HEK293 (cell line): ENCODE results near the gene ATP1B2.

ENCODE experiments used
- GLI2 ChIP-seq: fragments of 450-650 bp; formaldehyde crosslinking; IDR thresholded peaks from 2 replicates; pipeline ENCODE4; 2017; ENCODE audit warnings: missing biosample characterization, missing genetic modification characterization, low read depth, borderline replicate concordance
- KLF16 ChIP-seq: fragments of 450-650 bp; formaldehyde crosslinking; IDR thresholded peaks from 2 replicates; pipeline ENCODE4 v1.5.1; 2017; ENCODE audit warnings: missing biosample characterization, missing genetic modification characterization
- KLF8 ChIP-seq: fragments of 450-650 bp; formaldehyde crosslinking; IDR thresholded peaks from 2 replicates; pipeline ENCODE4 v1.5.1; 2016; ENCODE audit warnings: missing biosample characterization, missing genetic modification characterization
- OVOL3 ChIP-seq: fragments of 450-650 bp; formaldehyde crosslinking; IDR thresholded peaks from 2 replicates; pipeline ENCODE4 v1.5.1; 2016; ENCODE audit warnings: missing biosample characterization, missing genetic modification characterization
- SP3 ChIP-seq: fragments of 450-650 bp; formaldehyde crosslinking; IDR thresholded peaks from 2 replicates; pipeline ENCODE4 v1.5.1; 2016; ENCODE audit warnings: missing biosample characterization, missing genetic modification characterization
- TCF7L2 ChIP-seq: IDR thresholded peaks from 2 replicates; pipeline ENCODE4 v1.6.1; 2011; ENCODE audit warnings: low read depth, mild to moderate bottlenecking, inconsistent platforms, low read length, moderate library complexity, borderline replicate concordance
- WT1 ChIP-seq: fragments of 450-650 bp; formaldehyde crosslinking; IDR thresholded peaks from 2 replicates; pipeline ENCODE4 v1.5.1; 2016; ENCODE audit warnings: missing biosample characterization, missing genetic modification characterization
- ZBTB1 ChIP-seq: fragments of 450-650 bp; formaldehyde crosslinking; IDR thresholded peaks from 2 replicates; pipeline ENCODE4 v1.5.1; 2016; ENCODE audit warnings: missing biosample characterization, missing genetic modification characterization
- ZBTB20 ChIP-seq: fragments of 450-650 bp; formaldehyde crosslinking; IDR thresholded peaks from 2 replicates; pipeline ENCODE4 v1.5.1; 2016; ENCODE audit warnings: missing biosample characterization, missing genetic modification characterization
- ZBTB8A ChIP-seq: fragments of 450-650 bp; formaldehyde crosslinking; IDR thresholded peaks from 2 replicates; pipeline ENCODE4 v1.5.1; 2016; ENCODE audit warnings: missing biosample characterization, missing genetic modification characterization
- ZFHX2 ChIP-seq: fragments of 450-650 bp; formaldehyde crosslinking; conservative IDR thresholded peaks from 2 replicates; pipeline ENCODE4 v1.5.1; 2016; ENCODE audit warnings: missing biosample characterization, missing genetic modification characterization
- ZFP3 ChIP-seq: fragments of 450-650 bp; formaldehyde crosslinking; IDR thresholded peaks from 2 replicates; pipeline ENCODE4 v1.5.1; 2016; ENCODE audit warnings: low read depth, missing biosample characterization, missing genetic modification characterization
- ZNF16 ChIP-seq: fragments of 450-650 bp; formaldehyde crosslinking; IDR thresholded peaks from 2 replicates; pipeline ENCODE4 v1.5.1; 2016; ENCODE audit warnings: low read depth, missing biosample characterization, missing genetic modification characterization
- ZNF23 ChIP-seq: fragments of 450-650 bp; formaldehyde crosslinking; IDR thresholded peaks from 2 replicates; pipeline ENCODE4 v1.5.1; 2016; ENCODE audit warnings: missing biosample characterization, missing genetic modification characterization, borderline replicate concordance
- ZNF830 ChIP-seq: fragments of 450-650 bp; IDR thresholded peaks from 2 replicates; pipeline ENCODE4 v1.5.0; 2018; ENCODE audit warnings: missing biosample characterization, missing genetic modification characterization, low read depth, mild to moderate bottlenecking, moderate library complexity
- ZSCAN23 ChIP-seq: fragments of 450-650 bp; formaldehyde crosslinking; IDR thresholded peaks from 2 replicates; pipeline ENCODE4 v1.5.1; 2016; ENCODE audit warnings: missing biosample characterization, missing genetic modification characterization
- TF ChIP-seq, protein P1 (sequence below): fragments of 450-650 bp; formaldehyde crosslinking; IDR thresholded peaks from 2 replicates; pipeline ENCODE4 v1.5.1; 2016; ENCODE audit warnings: missing biosample characterization, missing genetic modification characterization
- TF ChIP-seq, protein P2 (sequence below): fragments of 450-650 bp; formaldehyde crosslinking; IDR thresholded peaks from 2 replicates; pipeline ENCODE4 v1.5.1; 2016; ENCODE audit warnings: missing biosample characterization, missing genetic modification characterization, borderline replicate concordance
- TF ChIP-seq, protein P3 (sequence below): fragments of 450-650 bp; formaldehyde crosslinking; optimal IDR thresholded peaks from 2 replicates; pipeline ENCODE3; 2016; ENCODE audit warnings: missing biosample characterization, mild to moderate bottlenecking, missing genetic modification characterization
- TF ChIP-seq, protein P4 (sequence below): fragments of 450-650 bp; formaldehyde crosslinking; conservative IDR thresholded peaks from 2 replicates; pipeline ENCODE4 v1.5.1; 2016; ENCODE audit warnings: low read depth, missing biosample characterization, missing genetic modification characterization
- TF ChIP-seq, protein P5 (sequence below): fragments of 450-650 bp; formaldehyde crosslinking; IDR thresholded peaks from 2 replicates; pipeline ENCODE4 v1.5.1; 2016; ENCODE audit warnings: missing biosample characterization, missing genetic modification characterization
- TF ChIP-seq, protein P6 (sequence below): fragments of 450-650 bp; formaldehyde crosslinking; IDR thresholded peaks from 2 replicates; pipeline ENCODE4 v1.5.1; 2017; ENCODE audit warnings: missing biosample characterization, missing genetic modification characterization

The ATP1B2 gene

DNA sequence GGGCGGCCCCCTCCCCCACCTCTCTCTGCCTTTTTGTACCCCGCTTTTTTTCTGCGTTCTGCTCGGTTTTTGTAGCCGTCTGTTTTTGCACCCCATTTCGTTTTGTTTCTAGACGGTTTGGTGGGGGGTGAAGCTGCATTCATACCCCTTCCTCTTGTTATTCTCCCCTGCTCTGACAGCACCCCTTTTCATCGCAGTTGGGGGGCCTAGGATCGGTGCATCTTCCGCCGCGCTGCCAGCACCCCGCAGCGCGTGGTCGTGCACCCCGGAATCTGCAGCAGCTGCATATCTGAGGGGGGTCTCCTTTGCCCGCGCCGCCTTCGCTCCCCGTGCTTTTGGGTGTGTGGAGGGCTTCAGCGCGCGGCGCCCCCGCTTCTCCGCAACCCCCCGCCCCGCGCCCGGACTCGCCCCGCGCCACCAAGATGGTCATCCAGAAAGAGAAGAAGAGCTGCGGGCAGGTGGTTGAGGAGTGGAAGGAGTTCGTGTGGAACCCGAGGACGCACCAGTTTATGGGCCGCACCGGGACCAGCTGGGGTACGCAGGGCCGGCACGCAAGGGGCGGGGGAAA lies 455 bp downstream of the ATP1B2 start (continued):
- TF ChIP-seq, protein P1, sequence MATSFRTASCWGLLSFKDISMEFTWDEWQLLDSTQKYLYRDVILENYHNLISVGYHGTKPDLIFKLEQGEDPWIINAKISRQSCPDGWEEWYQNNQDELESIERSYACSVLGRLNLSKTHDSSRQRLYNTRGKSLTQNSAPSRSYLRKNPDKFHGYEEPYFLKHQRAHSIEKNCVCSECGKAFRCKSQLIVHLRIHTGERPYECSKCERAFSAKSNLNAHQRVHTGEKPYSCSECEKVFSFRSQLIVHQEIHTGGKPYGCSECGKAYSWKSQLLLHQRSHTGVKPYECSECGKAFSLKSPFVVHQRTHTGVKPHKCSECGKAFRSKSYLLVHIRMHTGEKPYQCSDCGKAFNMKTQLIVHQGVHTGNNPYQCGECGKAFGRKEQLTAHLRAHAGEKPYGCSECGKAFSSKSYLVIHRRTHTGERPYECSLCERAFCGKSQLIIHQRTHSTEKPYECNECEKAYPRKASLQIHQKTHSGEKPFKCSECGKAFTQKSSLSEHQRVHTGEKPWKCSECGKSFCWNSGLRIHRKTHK (tag by site-specific recombination): no peak
- TF ChIP-seq SP3 (tag by site-specific recombination): no peak
- TF ChIP-seq, protein P2, sequence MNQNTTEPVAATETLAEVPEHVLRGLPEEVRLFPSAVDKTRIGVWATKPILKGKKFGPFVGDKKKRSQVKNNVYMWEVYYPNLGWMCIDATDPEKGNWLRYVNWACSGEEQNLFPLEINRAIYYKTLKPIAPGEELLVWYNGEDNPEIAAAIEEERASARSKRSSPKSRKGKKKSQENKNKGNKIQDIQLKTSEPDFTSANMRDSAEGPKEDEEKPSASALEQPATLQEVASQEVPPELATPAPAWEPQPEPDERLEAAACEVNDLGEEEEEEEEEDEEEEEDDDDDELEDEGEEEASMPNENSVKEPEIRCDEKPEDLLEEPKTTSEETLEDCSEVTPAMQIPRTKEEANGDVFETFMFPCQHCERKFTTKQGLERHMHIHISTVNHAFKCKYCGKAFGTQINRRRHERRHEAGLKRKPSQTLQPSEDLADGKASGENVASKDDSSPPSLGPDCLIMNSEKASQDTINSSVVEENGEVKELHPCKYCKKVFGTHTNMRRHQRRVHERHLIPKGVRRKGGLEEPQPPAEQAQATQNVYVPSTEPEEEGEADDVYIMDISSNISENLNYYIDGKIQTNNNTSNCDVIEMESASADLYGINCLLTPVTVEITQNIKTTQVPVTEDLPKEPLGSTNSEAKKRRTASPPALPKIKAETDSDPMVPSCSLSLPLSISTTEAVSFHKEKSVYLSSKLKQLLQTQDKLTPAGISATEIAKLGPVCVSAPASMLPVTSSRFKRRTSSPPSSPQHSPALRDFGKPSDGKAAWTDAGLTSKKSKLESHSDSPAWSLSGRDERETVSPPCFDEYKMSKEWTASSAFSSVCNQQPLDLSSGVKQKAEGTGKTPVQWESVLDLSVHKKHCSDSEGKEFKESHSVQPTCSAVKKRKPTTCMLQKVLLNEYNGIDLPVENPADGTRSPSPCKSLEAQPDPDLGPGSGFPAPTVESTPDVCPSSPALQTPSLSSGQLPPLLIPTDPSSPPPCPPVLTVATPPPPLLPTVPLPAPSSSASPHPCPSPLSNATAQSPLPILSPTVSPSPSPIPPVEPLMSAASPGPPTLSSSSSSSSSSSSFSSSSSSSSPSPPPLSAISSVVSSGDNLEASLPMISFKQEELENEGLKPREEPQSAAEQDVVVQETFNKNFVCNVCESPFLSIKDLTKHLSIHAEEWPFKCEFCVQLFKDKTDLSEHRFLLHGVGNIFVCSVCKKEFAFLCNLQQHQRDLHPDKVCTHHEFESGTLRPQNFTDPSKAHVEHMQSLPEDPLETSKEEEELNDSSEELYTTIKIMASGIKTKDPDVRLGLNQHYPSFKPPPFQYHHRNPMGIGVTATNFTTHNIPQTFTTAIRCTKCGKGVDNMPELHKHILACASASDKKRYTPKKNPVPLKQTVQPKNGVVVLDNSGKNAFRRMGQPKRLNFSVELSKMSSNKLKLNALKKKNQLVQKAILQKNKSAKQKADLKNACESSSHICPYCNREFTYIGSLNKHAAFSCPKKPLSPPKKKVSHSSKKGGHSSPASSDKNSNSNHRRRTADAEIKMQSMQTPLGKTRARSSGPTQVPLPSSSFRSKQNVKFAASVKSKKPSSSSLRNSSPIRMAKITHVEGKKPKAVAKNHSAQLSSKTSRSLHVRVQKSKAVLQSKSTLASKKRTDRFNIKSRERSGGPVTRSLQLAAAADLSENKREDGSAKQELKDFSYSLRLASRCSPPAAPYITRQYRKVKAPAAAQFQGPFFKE (tag by site-specific recombination): no peak
- TF ChIP-seq ZBTB1 (tag by site-specific recombination): no peak
- no peak for TF ChIP-seq TCF7L2
- TF ChIP-seq ZNF16 (tag by site-specific recombination): no peak
- no peak for TF ChIP-seq KLF16 (tag by site-specific recombination)
- TF ChIP-seq ZFP3: no peak
- TF ChIP-seq OVOL3 (tag by site-specific recombination): no peak
- TF ChIP-seq, protein P3, sequence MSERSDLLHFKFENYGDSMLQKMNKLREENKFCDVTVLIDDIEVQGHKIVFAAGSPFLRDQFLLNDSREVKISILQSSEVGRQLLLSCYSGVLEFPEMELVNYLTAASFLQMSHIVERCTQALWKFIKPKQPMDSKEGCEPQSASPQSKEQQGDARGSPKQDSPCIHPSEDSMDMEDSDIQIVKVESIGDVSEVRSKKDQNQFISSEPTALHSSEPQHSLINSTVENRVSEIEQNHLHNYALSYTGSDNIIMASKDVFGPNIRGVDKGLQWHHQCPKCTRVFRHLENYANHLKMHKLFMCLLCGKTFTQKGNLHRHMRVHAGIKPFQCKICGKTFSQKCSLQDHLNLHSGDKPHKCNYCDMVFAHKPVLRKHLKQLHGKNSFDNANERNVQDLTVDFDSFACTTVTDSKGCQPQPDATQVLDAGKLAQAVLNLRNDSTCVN (tag by site-specific recombination): peak; percentile 65
- TF ChIP-seq, protein P4, sequence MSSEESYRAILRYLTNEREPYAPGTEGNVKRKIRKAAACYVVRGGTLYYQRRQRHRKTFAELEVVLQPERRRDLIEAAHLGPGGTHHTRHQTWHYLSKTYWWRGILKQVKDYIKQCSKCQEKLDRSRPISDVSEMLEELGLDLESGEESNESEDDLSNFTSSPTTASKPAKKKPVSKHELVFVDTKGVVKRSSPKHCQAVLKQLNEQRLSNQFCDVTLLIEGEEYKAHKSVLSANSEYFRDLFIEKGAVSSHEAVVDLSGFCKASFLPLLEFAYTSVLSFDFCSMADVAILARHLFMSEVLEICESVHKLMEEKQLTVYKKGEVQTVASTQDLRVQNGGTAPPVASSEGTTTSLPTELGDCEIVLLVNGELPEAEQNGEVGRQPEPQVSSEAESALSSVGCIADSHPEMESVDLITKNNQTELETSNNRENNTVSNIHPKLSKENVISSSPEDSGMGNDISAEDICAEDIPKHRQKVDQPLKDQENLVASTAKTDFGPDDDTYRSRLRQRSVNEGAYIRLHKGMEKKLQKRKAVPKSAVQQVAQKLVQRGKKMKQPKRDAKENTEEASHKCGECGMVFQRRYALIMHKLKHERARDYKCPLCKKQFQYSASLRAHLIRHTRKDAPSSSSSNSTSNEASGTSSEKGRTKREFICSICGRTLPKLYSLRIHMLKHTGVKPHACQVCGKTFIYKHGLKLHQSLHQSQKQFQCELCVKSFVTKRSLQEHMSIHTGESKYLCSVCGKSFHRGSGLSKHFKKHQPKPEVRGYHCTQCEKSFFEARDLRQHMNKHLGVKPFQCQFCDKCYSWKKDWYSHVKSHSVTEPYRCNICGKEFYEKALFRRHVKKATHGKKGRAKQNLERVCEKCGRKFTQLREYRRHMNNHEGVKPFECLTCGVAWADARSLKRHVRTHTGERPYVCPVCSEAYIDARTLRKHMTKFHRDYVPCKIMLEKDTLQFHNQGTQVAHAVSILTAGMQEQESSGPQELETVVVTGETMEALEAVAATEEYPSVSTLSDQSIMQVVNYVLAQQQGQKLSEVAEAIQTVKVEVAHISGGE (tag by site-specific recombination): no peak
- no peak for TF ChIP-seq WT1 (tag by site-specific recombination)
- peak; percentile 26; the same call in 1 of the 2 replicates for TF ChIP-seq ZSCAN23
- no peak for TF ChIP-seq ZNF23 (tag by site-specific recombination)
- TF ChIP-seq, protein P5, sequence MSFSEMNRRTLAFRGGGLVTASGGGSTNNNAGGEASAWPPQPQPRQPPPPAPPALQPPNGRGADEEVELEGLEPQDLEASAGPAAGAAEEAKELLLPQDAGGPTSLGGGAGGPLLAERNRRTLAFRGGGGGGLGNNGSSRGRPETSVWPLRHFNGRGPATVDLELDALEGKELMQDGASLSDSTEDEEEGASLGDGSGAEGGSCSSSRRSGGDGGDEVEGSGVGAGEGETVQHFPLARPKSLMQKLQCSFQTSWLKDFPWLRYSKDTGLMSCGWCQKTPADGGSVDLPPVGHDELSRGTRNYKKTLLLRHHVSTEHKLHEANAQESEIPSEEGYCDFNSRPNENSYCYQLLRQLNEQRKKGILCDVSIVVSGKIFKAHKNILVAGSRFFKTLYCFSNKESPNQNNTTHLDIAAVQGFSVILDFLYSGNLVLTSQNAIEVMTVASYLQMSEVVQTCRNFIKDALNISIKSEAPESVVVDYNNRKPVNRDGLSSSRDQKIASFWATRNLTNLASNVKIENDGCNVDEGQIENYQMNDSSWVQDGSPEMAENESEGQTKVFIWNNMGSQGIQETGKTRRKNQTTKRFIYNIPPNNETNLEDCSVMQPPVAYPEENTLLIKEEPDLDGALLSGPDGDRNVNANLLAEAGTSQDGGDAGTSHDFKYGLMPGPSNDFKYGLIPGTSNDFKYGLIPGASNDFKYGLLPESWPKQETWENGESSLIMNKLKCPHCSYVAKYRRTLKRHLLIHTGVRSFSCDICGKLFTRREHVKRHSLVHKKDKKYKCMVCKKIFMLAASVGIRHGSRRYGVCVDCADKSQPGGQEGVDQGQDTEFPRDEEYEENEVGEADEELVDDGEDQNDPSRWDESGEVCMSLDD (tag by site-specific recombination): peak; percentile 99
- peak; percentile 80 for TF ChIP-seq ZBTB20 (tag by site-specific recombination)
- TF ChIP-seq KLF8 (tag by site-specific recombination): no peak
- TF ChIP-seq GLI2 (tag by site-specific recombination): no peak
- no peak for TF ChIP-seq ZFHX2 (tag by site-specific recombination)
- no peak for TF ChIP-seq ZBTB8A
- no peak for TF ChIP-seq ZNF830 (tag by site-specific recombination)
- TF ChIP-seq, protein P6, sequence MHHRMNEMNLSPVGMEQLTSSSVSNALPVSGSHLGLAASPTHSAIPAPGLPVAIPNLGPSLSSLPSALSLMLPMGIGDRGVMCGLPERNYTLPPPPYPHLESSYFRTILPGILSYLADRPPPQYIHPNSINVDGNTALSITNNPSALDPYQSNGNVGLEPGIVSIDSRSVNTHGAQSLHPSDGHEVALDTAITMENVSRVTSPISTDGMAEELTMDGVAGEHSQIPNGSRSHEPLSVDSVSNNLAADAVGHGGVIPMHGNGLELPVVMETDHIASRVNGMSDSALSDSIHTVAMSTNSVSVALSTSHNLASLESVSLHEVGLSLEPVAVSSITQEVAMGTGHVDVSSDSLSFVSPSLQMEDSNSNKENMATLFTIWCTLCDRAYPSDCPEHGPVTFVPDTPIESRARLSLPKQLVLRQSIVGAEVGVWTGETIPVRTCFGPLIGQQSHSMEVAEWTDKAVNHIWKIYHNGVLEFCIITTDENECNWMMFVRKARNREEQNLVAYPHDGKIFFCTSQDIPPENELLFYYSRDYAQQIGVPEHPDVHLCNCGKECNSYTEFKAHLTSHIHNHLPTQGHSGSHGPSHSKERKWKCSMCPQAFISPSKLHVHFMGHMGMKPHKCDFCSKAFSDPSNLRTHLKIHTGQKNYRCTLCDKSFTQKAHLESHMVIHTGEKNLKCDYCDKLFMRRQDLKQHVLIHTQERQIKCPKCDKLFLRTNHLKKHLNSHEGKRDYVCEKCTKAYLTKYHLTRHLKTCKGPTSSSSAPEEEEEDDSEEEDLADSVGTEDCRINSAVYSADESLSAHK: 0 out of 2 replicates have a peak, but pooled peaks have one; percentile 16
